Measurements from ENCODE around the gene TEC. TPM values are rescaled to one million over a fixed set of nuclear protein-coding genes. Genes with fewer than 3 reads are reported as not detected.

Gene TEC
- polyA plus RNA-seq, 1 donor from 2014 or later: not detected

- no peaks in the 10 kb centered on the region for H4K20me1 ChIP-seq (ENCODE audit: insufficient read depth)
- no peak overlapping the region for H2AFZ ChIP-seq (ENCODE audit: low read depth, low read length)
- no peak overlapping the region for H3K4me2 ChIP-seq (ENCODE audit: low read length)
- H3K9me3 ChIP-seq (ENCODE audit: low read length): no peaks in the 10 kb centered on the region
- no peaks in the 10 kb centered on the region for H3K9me2 ChIP-seq (ENCODE audit: insufficient read depth, low read length)
- no peaks in the 10 kb centered on the region for H3F3A ChIP-seq (ENCODE audit: insufficient read depth, low read length, poor library complexity, severe bottlenecking)
- H3K9ac ChIP-seq (ENCODE audit: low read length): no peak overlapping the region
- H3K27ac ChIP-seq (ENCODE audit: low read length): no peak overlapping the region
- TF ChIP-seq EP300 (conservative IDR thresholded peaks at IDR 0.05; ENCODE audit: poor library complexity, severe bottlenecking): no peak
- no peak for TF ChIP-seq TAF1 (IDR thresholded peaks at IDR 0.05; ENCODE audit: low read depth)
- no peak for TF ChIP-seq RAD21 (conservative IDR thresholded peaks at IDR 0.05)
- TF ChIP-seq EZH2 (IDR thresholded peaks at IDR 0.05; ENCODE audit: borderline replicate concordance, insufficient read depth, low read length, poor library complexity, severe bottlenecking): no peak
- no peak for TF ChIP-seq MXI1 (conservative IDR thresholded peaks at IDR 0.05; ENCODE audit: poor library complexity, severe bottlenecking)
- no peak for TF ChIP-seq CTCF (IDR thresholded peaks at IDR 0.05; ENCODE audit: poor library complexity, severe bottlenecking)
- H3K36me3 ChIP-seq (ENCODE audit: insufficient read depth, low read length): no peaks in the 10 kb centered on the region
- no peaks in the 10 kb centered on the region for H3K27me3 ChIP-seq (ENCODE audit: insufficient read depth, low read depth, low read length)
- H3K79me2 ChIP-seq (replicated peaks; ENCODE audit: insufficient read depth, low read length): no peaks in the 10 kb centered on the region
- H3K4me3 ChIP-seq (ENCODE audit: low read length): no peak overlapping the region
Measured at GRCh38 chr4:48297256-48297846, 27.7 kb upstream of the TEC start.

- Histone ChIP-seq H3K9ac (ENCODE audit: low read length) (no peak overlapping the region), H3K36me3 (ENCODE audit: insufficient read depth, low read length) (no peaks in the 10 kb centered on the region)
- no peak for TF ChIP-seq REST (IDR thresholded peaks at IDR 0.05; ENCODE audit: borderline replicate concordance)
- TF ChIP-seq CTCF (IDR thresholded peaks at IDR 0.05; ENCODE audit: poor library complexity, severe bottlenecking): no peak
- TF ChIP-seq TAF1 (IDR thresholded peaks at IDR 0.05; ENCODE audit: low read depth): no peak
- TF ChIP-seq MXI1 (conservative IDR thresholded peaks at IDR 0.05; ENCODE audit: poor library complexity, severe bottlenecking): no peak
- TF ChIP-seq EZH2 (IDR thresholded peaks at IDR 0.05; ENCODE audit: borderline replicate concordance, insufficient read depth, low read length, poor library complexity, severe bottlenecking): no peak
- no peak for TF ChIP-seq RAD21 (conservative IDR thresholded peaks at IDR 0.05)
- TF ChIP-seq POLR2AphosphoS5 (IDR thresholded peaks at IDR 0.05): no peak
- TF ChIP-seq SMC3 (conservative IDR thresholded peaks at IDR 0.05; ENCODE audit: poor library complexity): no peak
- TF ChIP-seq EP300 (conservative IDR thresholded peaks at IDR 0.05; ENCODE audit: poor library complexity, severe bottlenecking): no peak
Measured at GRCh38 chr4:48296365-48296764, 26.7 kb upstream of the TEC start.

More at GRCh38 chr4:48296365-48296764, 26.7 kb upstream of the TEC start:
- Histone ChIP-seq H3K9me2 (ENCODE audit: insufficient read depth, low read length) (no peaks in the 10 kb centered on the region), H2AFZ (ENCODE audit: low read depth, low read length) (no peak overlapping the region), H3K9me3 (ENCODE audit: low read length) (no peaks in the 10 kb centered on the region), H4K20me1 (ENCODE audit: insufficient read depth) (no peaks in the 10 kb centered on the region), H3K4me2 (ENCODE audit: low read length) (no peak overlapping the region), H3F3A (ENCODE audit: insufficient read depth, low read length, poor library complexity, severe bottlenecking) (no peaks in the 10 kb centered on the region), H3K79me2 (replicated peaks; ENCODE audit: insufficient read depth, low read length) (no peaks in the 10 kb centered on the region), H3K4me3 (ENCODE audit: low read length) (no peak overlapping the region), H3K27me3 (ENCODE audit: insufficient read depth, low read depth, low read length) (no peaks in the 10 kb centered on the region), H3K27ac (ENCODE audit: low read length) (no peak overlapping the region)
